HG03442 (cell line): ENCODE measurements around the gene KLHL6.
"Not testable (repeated sequence)": the region's sequence is repeated elsewhere in the genome, so short reads cannot be mapped to it uniquely, and the experiment has no call there.

ENCODE experiments used
- ATAC-seq: cut with Tn5 transposase; IDR thresholded peaks from one replicate; pipeline ENCODE4 v1.9.1; 2021; ENCODE audit warnings: mild to moderate bottlenecking, moderate library complexity; ENCODE audit not compliant: unreplicated experiment

KLHL6 gene

DNA sequence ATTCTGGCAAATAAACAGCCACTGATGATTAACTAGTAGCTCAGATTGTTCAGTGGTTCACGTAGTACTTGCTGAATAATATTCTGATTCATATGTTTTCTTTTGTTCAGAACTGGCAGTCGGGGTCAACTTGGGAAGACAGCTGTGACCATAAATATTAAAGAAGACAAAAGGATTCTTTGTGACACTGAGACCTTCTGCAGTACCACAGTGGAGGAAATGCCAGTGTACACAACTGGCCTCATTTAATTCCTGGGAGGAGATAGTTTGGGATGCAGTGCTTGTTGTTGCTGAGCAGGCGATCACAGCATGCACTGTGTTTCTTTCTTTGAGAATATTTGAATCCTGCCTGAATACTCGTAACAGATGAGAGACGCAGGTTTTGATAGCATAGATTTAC is 100.4 kb downstream of the KLHL6 start:
- ATAC-seq = no peak

GRCh38 chr3:183454064-183454463 is 101.4 kb downstream of the KLHL6 start:
- no peak for ATAC-seq

GRCh38 chr3:183449791-183450190 is 105.7 kb downstream of the KLHL6 start:
- no peak for ATAC-seq

GRCh38 chr3:183449391-183449790 is 106.1 kb downstream of the KLHL6 start:
- no peak for ATAC-seq

DNA sequence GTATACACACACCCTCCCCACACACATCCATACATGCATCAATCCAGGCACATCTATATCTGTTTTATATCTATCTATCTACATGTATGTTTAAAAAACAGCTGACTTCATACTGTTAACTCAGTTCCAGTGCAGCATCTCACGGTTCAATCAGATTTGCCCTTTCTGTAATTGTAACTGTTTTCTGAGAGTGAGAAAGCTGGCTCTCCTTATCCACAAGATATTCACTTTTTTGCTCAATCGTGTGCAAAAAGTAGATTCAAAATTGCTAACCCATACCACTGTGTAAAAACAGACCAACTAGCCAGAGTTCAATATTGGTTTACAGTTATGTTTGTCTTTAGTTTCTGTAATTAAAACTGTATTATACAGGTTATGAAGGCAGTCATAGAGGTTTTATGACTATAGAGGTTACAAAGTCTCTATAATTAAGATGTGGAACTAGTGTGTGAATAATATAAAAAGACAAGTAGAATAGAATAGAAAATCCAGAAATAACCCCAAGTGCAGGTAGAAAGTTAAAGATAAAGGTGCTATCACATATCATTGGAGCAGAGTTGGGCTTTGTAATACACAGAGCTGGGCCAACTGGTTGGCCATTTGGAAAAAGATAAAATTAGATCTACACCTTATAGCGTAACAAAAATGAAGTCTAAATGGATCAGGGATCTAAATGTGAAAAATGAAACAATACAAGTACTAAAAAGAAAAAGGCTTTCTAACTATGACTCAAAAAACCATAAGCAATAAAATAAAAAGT is 107.0 kb downstream of the KLHL6 start:
- no peak for ATAC-seq

- ATAC-seq = peak; percentile 89
These were observed 108.1 kb downstream of the KLHL6 start for GRCh38 chr3:183447206-183448001.

GRCh38 chr3:183446838-183447205 is 108.7 kb downstream of the KLHL6 start:
- no peak for ATAC-seq

DNA sequence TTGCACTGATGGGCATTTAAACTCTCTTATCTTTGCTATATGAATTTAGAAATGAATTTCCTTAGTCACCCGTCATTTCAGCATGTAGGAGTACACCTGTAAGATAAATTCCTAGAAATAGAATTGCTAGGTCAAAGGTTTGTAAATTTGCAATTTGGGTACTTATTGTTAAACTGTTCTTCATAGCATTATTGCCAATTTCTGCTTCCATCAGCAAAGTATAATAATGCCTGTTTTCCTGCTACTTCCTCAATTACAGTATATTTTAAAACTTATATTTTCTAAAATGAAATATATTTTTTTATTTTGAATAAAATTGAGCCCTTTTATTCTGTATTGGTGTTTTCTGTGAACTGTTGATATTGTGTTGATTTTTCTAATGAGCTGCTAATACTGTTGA is 110.8 kb downstream of the KLHL6 start:
- no peak for ATAC-seq

- no peak for ATAC-seq
These were observed 111.8 kb downstream of the KLHL6 start for GRCh38 chr3:183443395-183444385.

DNA sequence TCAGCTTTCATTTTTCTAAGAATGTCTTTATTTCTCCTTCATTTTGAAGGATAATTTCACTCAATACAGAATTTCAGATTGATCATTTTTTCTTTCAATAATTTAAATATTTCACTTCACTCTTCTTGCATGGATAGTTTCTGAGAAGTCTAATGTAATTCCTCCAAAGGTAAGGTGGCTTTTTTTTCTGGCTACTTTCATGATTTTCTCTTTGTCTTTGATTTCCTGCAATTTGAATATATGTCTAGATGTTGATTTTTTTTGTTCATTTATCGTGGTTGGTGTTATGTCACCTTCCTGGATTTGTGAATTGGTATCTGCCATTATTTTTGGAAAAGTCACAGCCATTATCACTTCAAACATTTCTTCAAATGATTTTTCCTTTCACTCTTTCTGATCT is 112.5 kb downstream of the KLHL6 start:
- no peak for ATAC-seq

DNA sequence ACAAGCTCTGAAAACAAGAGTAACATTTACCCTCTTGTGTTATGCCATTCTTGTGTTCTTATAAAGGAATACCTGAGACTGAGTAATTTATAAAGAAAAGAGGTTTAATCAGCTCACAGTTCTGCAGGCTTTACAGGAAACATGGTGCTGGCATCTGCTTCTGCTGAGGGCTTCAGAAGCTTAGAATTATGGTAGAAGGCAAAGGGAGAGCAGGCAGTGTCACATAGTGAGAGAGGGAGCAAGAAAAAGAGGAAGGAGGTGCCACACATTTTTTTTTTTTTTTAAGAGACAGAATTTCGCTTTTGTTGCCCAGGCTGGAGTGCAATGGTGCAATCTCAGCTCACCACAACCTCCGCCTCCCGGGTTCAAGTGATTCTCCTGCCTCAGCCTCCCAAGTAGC is 115.0 kb downstream of the KLHL6 start:
- ATAC-seq = not testable (repeated sequence)

DNA sequence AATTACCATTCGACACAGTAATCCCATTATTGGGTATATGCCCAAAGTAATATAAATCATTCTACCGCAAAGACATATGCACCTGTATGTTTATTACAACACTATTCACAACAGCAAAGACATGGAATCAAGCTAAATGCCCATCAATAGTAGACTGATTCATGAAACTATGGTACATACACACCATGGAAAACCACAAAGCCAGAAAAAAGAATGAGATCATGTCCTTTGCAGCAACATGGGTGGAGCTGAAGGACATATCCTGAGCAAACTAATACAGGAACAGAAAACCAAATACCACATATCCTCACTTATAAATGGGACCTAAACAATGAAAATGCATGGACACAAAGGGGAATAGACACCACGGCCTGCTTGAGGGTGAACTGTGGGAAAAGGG is 116.0 kb downstream of the KLHL6 start:
- ATAC-seq = no peak

GRCh38 chr3:183438735-183439134 is 116.8 kb downstream of the KLHL6 start:
- no peak for ATAC-seq

GRCh38 chr3:183437666-183438564 is 117.6 kb downstream of the KLHL6 start:
- no peak for ATAC-seq
